Measurements from ENCODE around the gene STOML3.

The STOML3 gene

GRCh38 chr13:38980750-38981078 is 9.9 kb downstream of the STOML3 start:
- DNase-seq = no peak

GRCh38 chr13:38979891-38980749 is 10.5 kb downstream of the STOML3 start:
- no peak for DNase-seq

GRCh38 chr13:38970380-38971051 is 20.1 kb downstream of the STOML3 start:
- DNase-seq = no peak

GRCh38 chr13:38969187-38969586 is 21.4 kb downstream of the STOML3 start:
- DNase-seq = no peak

DNA sequence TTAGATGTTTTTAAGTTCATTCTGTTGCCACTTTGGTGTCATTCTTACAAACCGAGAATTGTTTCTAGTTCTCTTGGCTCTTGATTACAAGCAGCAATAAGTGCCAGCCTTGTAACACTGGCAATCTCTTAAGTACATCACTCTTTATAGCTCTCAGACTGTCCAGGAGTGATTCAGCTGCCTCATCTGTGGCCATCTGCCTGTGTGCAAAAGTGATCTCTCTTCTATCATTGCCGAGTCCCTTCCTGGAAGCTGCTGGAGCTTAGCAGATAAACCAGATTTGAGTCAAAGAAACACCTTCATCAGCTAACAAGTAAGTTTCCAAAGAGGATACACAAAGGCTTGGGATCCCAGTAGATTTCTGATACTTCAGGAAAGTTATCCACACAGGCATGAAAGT is 23.2 kb downstream of the STOML3 start:
- no peak for DNase-seq

DNA sequence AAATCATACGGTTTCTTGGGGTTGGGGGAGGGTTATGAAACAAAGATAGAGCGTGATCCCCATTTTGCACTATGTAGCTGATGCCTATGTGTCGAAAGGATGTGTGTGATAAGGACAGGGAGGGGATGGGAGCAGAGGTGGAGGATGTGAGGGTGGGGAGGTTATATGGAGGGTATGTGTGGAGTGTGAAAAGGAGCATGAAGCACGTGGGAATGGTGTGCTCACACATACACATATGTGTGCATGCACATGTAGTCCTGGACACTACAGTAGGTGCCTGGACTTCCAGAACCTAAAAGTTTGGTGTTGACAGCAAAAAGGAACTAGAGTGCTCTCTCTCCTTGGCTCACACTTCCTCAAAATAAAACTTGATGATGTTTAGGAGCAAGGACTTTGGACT is 25.4 kb downstream of the STOML3 start:
- DNase-seq = no peak

DNA sequence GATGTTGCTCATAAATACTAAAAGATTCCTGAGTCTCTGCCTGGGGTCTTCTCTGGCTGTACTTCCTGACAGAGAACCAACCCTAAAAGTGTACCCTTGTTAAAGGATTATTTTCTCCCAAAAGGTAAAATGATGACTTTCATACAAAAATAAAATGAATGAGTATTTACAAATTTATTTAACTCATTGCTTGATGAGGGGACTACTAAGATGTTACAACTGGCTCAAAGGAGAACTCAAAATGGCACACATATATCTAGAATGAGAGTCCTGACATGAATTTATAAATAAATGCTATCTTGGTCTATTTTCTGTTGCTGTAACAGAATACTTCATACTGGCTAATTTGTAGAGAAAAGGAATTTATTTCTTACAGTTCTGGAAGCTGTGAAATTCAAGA is 30.5 kb downstream of the STOML3 start:
- DNase-seq = no peak

DNA sequence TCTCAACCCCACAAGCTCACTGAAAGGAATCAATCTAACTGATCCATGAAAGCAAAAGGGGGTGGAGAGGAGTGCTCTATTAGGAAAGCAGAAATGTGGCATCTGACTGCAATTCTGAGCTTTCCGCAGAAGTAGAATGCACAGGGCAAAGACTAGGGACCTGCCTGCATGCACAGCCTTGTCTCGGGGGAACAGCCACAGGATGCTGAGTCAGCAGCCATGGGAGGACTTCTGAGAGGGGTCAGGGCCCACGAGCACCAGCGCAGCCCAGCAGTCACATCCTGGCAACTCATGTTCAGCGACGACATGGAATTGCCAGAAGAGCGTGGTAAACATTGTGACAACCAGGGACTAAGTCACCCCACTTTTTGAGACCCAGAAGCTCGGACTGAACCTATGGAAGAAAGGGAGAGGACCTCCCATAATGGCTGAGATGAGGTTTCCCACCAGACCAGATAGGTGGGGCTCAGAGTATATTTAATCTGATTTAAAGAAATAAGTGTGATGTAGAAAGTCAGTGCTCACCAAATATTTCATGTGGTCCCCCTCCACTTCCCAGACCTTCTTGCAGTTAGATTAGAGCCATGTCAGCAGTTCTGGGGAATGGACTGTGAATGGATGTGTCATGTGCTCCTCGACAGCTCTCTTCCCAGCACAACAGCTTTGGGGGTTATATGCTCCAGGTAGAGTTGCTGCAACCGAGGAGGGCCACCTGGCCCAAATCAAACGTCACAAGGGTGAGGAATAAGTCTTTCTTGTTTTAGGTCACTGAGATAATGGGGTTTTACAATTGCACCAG is 32.6 kb downstream of the STOML3 start:
- DNase-seq = no peak

- no peak for DNase-seq
These were observed 35.8 kb downstream of the STOML3 start for GRCh38 chr13:38954844-38955243.

GRCh38 chr13:38954291-38954690 is 36.3 kb downstream of the STOML3 start:
- no peak for DNase-seq

DNA sequence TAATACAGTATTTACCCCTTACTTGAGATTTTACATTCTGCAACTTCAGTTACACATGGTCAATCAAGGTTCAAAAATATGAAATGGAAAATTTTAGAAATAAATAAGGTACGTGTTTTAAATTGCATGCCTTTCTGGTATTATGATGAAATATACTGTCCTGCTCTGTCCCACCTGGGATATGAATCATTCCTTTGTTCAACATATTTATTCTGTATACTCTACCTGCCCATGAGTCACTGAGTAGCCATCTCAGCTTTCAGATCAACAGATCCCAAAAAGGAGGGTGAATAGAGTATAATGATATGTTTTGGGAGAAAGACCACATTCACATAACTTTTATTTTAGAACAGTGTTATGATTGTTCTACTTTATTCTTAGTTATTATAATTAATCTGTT is 37.8 kb downstream of the STOML3 start:
- no peak for DNase-seq

GRCh38 chr13:38951525-38952313 is 38.9 kb downstream of the STOML3 start:
- DNase-seq = no peak

GRCh38 chr13:38950987-38951386 is 39.6 kb downstream of the STOML3 start:
- DNase-seq = no peak

DNA sequence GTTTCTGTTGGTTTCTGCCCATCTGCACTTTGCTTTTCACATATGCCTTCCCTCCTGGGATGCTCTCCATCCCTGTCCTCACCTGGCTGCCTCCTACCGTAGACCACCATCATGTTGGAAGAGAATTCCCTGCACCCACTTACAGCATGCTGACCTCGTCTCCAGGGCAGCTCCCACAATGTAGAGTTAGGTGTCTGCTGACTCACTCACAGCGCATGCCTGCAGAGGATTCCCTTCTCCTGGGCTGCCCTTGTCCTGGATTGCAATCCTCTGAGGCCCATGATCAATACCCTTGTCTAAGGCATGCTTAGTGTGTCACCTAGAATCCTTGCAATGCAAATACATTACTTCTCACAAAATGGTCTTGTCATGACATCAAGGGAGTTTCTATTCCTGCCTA is 43.6 kb downstream of the STOML3 start:
- no peak for DNase-seq

DNA sequence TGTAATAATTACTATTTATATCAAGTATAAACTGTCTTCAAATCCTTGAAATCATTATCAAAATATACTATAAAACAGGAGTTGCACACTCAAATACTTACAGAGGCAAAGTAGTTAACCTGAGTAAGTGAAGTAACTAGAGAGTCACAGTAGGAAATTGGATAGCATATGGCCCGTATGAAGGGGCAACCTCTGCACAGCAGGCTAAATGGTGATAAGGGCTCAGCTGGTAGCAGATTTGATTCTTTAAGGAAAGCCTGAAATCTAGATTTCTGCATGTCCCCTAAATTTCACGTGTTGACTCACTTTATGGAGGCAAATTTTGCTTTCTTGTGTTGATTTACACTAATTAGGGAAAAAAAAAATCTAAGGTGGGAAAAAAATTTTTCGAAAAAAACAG is 46.4 kb downstream of the STOML3 start:
- no peak for DNase-seq

DNA sequence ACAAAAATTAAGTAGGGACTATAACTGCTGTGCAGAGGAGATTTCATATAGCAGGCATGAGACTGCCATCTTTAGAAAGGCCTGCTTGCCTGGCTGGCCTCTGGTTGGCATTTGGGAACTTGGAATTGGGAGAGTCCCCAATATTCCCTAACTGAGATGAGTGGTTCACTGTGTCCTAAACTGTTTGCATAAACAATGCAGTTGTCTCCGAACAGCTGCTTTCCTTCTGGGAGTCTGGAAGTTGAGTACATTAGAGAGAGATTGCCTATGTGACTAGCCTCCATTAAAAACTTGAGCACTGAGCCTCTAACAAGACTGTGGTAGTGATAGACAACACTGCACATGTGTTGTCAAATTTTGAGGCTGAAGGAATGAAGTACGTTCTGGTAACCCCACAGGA is 47.4 kb downstream of the STOML3 start:
- DNase-seq = no peak

- no peak for DNase-seq
These were observed 49.2 kb downstream of the STOML3 start for GRCh38 chr13:38941353-38941945.

GRCh38 chr13:38933786-38934185 is 56.8 kb downstream of the STOML3 start:
- DNase-seq = no peak

DNA sequence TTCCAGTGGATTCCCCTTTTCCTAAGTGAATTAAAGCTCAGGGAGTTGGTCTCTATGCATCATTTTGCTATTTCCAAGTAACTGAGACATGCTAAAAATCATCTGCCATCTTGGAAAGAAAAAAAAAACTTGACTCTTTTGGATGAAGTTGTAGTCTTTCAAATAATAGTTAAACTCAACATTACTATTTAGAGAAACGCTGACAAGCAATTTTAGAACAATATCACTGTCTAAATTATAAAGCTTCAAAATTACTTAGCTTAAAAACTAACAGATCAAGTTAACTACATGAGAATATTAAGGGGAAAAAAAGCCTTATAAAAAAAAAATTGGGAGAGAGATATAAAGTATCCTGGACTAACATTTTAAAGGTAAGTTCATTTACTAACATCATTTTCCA is 68.5 kb downstream of the STOML3 start:
- DNase-seq = no peak

GRCh38 chr13:38921081-38921480 is 69.5 kb downstream of the STOML3 start:
- DNase-seq = no peak

Measured in stimulated activated CD4-positive, alpha-beta T cell treated with anti-CD3 and anti-CD28 coated beads, Interleukin-2, amount 100 ng/mL, for 48 hours (primary cell).